GM18858 (cell line): ENCODE data around the gene PLXNB2.
A peak's percentile ranks its signal among the peaks of the same experiment; 100 is the strongest.

Source experiments
- ATAC-seq: cut with Tn5 transposase; IDR thresholded peaks from one replicate; pipeline ENCODE4 v1.9.1; 2021; ENCODE audit not compliant: unreplicated experiment

The PLXNB2 gene

GRCh38 chr22:50253046-50253915, 54.2 kb downstream of the PLXNB2 start:
- ATAC-seq: no peak

- ATAC-seq: no peak
Observed at GRCh38 chr22:50252082-50253045, 55.1 kb downstream of the PLXNB2 start.

- no peak for ATAC-seq
Observed at GRCh38 chr22:50251477-50252081, 55.9 kb downstream of the PLXNB2 start.

- ATAC-seq: no peak
Observed at GRCh38 chr22:50250555-50251476, 56.6 kb downstream of the PLXNB2 start, which contains the start of gene HDAC10. HDAC10 (minus strand) TSS chr22:50251265; CDS start chr22:50251032, 233 bp downstream.

- no peak for ATAC-seq
Observed at GRCh38 chr22:50250249-50250554, 57.2 kb downstream of the PLXNB2 start.

GRCh38 chr22:50249341-50250248, 57.9 kb downstream of the PLXNB2 start:
- no peak for ATAC-seq

- no peak for ATAC-seq
Observed at GRCh38 chr22:50248196-50249081, 59.0 kb downstream of the PLXNB2 start.

GRCh38 chr22:50247748-50248147, 59.7 kb downstream of the PLXNB2 start:
- ATAC-seq: no peak

- no peak for ATAC-seq
Observed at GRCh38 chr22:50246242-50247175, 60.9 kb downstream of the PLXNB2 start.

GRCh38 chr22:50245214-50246072, 62.0 kb downstream of the PLXNB2 start:
- ATAC-seq: no peak

GRCh38 chr22:50244420-50245213, 62.8 kb downstream of the PLXNB2 start, which contains the start of gene TUBGCP6:
TUBGCP6 (minus strand) TSS chr22:50245023; CDS start chr22:50244459, 564 bp downstream.
- peak; percentile 53 for ATAC-seq

GRCh38 chr22:50243685-50244419, 63.6 kb downstream of the PLXNB2 start:
- ATAC-seq: peak; percentile 17

- no peak for ATAC-seq
Observed at GRCh38 chr22:50242406-50242949, 65.0 kb downstream of the PLXNB2 start.

- no peak for ATAC-seq
Observed at GRCh38 chr22:50238755-50239154, 68.7 kb downstream of the PLXNB2 start.
